T-helper 9 cell (primary cell): ENCODE measurements around the gene RGS12.
"Not testable (repeated sequence)": the region's sequence is repeated elsewhere in the genome, so short reads cannot be mapped to it uniquely, and the experiment has no call there.

Experiments used
- DNase-seq: peaks from one replicate; pipeline ENCODE4 v3.0.0-alpha.2; 2020

RGS12 gene

DNA sequence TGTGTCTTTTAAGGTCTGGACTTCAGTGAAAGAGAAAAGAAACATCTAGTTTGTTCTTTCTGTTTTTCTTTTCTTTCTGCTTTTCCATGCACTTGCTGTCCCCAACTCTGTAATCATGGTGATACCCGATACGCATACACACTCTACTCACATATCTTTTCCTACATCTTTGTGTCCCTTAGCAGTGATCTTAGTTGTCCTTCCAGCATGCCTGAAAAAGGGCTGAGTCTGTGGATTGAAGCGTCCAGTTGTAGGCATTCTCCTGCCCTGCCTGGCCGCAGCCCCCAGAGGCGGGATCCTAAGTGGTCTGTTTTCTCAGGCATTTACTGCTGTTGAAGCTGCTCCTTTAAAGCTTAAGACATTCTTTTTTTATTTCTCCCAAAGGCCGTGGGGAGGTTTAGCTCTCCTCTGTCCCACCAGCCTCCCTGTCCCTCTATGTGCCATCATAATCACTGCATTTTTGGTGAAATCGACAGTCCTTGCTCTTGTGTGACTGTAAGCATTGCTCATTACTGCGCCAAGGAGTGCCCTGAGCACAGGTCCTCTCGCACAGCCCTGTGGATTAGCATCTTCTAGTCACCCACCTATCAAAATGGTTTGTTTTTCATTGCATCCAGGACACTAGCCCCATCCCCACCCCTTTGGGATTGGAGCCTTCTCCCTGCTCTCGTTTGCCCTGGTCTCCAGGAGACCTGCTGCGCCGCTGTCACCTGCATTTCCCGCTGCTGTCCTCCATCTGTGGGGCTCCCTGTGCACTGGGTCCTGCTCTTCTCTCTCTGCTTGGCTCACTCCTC, 4.4 kb downstream of the RGS12 start:
- DNase-seq = no peak

DNA sequence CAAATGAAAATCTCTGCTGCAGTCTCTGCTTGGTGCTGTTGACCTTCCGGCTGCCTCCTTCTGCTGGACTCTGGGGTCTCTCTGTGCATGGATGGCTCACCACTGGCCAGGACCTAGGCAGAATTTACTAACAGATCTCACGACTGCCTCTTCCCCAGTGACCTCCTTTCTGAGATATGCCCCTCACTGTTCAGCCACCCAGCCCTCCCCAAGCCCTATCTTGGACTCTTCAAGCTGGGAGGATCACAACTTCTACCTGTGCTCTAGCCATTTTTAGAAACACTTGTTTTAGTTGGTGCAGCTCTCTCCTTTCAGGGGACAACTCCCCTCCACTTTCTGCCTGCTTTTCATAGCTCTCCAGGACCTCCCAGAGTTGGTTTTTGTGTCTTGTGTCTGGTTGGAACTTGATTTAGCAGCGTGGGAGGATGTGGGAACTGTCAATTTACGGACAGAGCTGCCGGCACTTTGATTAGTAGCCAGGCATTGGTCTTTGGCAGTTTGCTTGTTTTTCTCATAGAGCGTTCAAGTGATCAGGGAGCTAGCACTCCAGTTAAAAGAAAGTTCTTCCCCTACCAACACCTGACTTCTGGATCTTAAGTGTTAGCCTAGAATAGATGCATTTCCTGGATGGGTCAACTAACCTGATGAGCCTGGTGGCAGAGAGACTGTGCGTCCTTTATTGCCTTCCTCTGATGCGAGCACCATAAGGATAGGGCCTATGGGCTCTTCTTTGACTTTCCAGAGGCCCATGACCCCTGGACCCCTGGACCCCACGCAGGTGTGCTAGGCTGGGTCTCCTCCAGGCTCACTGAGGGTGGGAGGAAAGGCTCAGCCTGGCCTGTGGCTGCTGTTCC, 6.5 kb downstream of the RGS12 start:
- DNase-seq = no peak

DNA sequence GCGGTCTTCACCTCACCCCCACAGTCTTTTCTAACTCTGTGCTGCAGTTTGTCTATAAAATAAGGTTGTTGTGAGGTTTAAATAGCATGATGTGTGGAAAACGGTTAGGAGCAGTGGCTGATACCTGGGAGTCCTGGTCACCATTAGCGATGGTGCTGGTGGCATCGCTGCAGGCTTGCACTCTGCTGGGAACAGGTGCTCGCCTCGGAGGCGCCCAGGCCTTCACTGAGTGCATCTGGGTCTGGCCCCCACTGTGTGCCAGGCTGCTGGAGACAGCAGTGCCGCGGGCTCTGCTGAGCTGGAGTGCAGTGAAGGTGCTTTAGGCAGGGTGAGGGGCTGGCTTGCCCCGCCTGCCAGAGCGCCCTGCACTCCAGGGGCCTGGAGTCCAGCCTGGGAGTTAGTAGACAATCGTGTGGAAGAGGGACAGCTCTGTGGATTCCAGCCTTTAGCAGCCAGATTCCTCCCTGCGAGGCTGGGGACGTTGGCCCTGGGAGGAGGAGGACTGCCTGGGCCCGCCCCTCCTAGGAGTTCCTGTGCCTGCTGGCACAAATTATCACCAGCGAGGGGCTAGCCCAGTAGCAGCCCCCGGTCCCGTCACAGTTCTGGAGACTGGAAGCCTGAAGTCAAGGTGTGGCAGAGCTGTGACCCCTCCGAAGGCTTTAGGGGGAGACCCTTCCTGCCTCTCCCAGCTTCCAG, 7.3 kb downstream of the RGS12 start:
- DNase-seq = no peak

DNA sequence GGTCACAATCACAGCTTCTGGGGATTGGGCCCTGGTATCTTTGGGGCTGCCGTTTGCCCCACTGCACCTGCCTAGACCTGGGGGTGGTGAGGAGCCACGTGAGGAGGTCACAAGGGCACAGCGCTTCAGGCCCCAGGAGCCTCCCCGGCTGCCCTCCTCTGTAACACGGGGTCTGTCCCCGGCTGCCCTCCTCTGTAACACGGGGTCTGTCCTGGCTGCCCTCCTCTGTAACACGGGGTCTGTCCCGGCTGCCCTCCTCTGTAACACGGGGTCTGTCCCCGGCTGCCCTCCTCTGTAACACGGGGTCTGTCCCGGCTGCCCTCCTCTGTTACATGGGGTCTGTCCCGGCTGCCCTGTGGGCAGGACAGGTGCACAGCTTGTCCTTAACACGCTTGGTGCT, 8.1 kb downstream of the RGS12 start:
- DNase-seq = not testable (repeated sequence)

DNA sequence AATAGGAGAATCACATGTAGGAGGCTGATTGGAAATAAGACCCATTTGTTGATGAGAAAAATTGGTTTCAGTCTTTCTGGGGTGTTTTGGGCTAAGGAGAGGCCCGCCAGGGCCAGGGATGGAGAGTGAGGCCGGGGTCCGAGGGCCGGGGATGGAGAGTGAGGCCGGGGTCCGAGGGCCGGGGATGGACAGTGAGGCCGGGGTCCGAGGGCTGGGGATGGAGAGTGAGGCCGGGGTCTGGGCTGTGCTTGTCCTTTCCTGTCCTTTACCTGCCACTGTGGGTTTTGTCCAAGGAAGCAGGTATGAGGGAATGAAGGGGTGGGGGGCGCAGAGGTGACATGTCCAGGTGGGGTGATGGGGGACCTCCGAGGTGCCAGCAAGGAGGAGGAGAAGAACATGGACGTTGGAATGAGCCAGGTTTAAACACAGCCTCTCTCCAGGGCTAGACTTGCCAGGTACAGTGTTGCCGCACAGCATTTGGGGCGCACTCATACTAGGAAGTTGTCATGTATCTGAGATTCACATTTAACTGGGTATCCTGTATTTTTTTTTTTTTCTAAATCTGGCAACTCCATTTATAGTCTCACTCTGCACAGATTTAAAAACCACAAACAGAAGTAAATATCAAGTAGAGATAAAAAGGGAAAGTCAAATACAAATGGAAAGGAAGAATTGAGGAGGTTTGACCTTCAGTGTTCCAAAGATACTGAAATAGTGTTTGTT, 8.8 kb downstream of the RGS12 start:
- DNase-seq = no peak

DNA sequence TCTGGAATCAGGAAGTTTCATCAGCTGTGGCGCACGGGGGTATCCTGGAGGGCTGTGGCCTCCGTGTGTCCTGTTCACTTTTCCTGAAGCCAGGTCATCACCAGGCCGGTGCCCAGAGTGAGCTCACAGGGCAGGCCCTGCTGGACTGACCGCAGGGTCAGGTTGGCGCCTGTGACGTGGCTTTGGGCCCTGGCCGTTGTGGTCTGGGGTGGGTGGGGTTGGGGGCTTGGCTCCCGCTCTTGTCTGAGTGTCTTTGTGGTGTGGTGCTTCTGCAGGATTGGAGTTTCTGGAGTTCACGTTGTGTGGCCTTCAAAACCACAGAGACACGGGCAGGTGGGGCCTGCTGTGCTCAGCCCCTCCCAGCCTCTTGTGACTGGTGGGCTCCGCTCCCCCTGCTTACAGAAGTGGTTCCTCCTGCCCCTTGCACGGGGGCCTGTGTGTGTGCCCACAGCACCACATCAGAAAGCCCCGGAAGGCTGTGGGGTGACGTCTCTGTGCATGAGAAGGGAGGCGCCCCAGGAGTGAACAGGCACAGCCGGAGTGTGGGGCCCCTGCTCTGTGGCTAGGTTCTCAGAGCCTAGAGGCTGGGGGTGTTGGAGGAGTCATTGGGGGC, 9.5 kb downstream of the RGS12 start:
- DNase-seq = peak; percentile 79

DNA sequence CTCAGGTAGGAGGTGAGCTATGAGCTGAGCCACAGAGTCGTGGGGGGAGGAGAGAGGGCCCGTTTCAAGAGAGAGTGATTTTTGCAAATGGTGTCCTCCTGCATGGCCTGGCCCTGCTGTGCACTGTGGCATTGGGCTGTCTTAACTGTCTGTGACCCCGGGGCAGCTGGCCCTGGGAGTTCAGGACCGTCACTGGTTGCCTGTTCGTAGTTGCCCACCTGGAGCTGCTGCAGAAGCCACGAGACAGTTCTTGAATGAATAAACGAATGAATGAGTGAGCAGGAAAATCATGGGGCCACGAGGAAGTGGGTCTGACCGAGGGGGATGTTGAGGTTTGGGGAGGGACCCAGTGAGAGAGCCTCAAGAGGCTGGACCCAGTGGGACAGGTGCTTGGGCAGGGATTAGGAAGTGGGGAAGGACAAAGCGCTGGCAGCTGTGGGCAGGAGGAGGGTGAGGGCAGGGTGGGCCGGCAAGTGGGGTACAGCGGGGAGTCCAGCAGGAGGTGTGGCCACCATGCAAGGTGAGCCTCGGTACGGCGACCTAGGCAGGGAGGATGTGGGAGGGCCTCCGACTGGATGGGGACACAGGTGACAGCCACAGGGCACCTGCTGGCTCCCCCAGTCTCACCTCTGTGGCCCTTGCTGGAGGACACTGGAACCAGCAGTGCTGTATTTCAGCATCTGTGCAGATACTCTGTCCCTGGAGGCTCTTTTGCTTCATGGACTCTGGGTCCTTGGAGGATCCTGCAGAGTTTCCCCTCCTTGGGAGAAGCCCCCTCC, 10.2 kb downstream of the RGS12 start:
- no peak for DNase-seq

DNA sequence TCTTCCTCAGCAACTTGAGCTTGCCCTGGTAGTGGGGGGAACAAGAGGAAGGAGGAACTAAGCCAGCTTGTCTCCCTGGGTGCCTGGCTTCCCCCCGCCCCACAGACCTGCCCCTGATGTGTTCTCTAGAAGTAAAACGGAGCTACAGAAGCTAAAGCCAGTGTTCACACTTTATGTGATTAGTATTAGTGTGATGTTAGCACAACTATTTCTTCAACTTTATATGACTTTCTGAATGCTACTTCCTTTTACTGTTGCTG, 10.7 kb downstream of the RGS12 start:
- DNase-seq = no peak

DNA sequence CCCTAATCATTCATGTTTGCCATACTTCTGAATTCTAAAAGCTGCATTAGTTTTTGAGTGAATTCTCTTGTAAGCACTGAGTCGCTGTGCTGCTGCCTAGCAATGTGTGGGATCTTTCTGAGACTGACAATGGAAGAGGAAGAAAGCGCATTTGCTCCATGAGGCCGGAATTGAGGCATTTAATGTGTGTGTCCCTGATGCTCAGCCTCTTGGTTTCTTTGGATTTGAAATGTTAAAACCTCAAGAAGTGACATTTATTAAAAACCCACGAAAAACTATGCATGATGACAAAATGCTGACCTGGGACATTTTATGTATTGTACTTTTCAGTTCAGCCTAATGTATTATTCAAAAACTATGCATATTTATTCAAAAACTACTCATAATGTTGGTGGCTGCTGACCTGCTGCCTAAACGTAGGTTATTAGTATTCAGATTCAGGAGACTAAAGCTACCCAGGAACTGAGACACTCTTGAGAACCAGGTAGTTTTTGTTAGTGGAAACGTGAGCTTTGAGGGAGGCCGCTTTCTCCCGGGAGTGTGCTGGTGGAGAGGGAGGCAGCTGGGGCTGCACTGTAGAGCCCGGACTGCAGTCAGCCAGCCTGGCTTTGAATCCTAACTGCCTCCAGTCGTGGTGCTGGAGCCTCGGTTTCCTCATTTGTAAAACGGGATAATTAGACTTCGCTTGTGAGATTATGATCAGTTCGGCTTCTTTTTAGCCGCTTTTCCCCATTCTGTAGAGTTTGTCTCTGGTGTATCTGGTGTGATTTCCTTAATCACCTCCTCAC, 11.3 kb downstream of the RGS12 start:
- no peak for DNase-seq

DNA sequence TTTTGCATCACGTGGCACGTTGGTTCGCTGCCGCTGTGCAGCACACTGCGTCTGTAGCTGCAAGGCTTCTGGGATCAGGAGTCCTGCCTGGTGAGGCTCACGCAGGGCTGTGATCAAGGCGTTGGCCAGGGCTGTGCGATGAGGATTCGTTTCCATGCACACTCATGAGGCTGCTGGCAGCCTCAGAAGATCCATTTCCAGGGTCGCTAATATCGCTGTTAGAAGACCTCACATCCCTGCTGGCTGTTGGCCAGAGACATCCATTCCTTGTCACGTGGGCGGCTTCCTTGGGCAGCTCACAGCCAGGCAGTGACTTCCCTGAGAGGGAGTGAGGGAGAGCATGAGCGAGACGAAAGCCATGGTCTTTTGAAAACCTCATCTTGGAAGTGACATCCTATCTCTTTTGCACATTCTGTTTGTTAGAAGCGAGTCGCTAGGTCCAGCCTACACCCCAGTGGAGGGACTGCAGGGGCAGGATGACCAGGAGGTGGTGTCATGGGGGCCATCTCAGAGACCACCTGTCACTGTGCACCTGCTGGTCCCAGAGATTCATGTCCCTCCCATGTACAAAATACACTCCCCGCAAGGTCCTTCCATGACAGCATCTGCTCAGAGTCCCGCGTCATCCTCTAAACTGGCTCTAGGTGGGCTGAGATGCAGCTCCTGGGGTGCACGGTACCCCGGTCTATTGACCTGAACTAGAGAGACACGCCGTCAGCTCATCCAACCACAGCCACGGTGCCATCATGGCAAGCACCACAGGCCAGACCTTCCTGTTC, 12.2 kb downstream of the RGS12 start:
- no peak for DNase-seq

DNA sequence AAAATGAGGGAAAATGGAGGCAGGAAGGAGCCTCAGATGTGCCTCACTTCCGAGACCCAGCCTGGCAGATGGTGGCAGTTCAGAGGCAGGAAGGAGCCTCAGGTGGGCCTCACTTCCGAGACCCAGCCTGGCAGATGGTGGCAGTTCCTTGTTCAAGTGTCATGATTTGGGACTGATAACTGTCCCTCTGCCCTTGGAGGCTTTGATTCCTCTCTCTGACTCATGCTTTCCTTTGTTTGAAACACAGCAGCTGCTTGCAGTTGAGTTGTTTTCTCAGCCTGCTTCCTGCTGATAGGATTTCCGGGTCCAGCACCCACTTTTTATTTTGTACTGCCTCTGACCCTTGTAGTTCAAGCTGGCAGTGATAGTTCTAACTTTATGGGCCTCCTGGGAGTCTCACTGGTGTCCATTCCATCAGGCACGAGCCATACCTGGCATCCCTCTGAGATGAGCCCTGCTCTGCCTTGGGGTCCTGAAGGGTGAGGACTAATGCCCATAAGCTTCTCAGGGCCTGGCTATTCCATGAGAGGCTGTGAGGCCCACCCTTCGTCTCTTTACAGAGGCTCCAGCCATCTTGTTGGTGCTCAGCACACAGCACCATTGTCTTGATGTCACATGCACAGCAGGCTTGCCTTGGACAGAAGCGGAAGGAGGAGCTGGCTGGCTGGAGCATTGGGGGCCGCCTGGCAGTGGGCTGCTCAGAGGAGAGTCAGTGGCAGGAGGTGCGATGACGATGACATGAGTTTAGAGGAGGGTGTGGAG, 13.0 kb downstream of the RGS12 start:
- DNase-seq = no peak

DNA sequence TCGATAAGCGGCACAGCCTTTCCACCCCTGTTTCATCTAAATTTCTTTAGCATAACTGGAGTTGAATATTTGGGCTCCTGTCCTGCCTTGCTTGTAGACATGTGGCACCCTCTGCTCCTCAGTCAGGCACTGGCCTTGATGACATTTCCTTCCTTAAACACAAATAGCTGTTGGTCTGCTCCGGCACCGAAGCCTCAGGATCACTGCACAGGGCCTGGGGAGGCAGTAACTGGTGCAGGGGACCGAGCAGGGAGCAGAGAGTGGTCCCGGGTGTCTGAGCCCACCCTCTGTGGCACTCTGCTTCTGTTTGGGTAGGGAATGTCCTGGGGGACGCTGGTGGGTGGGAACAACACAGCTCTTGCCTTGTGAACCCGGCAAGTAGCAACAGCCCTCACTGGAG, 13.6 kb downstream of the RGS12 start:
- no peak for DNase-seq

DNA sequence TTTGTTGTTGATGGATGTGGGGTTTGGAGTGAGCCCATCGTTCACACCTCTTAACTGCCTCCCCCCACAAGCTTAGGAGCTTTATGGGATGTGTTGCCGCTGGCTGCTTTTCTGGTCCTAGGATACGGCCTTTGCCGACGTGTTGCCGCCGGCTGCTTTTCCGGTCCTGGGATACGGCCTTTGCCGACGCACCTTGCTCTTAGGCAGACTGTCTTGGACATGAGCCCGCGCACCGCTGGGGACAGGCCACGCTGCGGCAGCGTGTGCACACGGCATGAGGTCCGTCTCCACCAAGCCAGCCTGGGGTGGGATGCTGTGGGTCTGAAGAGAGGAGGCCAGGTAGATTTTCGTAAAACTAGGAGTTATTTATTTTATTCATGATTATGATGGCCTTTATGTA, 14.2 kb downstream of the RGS12 start:
- DNase-seq = no peak

DNA sequence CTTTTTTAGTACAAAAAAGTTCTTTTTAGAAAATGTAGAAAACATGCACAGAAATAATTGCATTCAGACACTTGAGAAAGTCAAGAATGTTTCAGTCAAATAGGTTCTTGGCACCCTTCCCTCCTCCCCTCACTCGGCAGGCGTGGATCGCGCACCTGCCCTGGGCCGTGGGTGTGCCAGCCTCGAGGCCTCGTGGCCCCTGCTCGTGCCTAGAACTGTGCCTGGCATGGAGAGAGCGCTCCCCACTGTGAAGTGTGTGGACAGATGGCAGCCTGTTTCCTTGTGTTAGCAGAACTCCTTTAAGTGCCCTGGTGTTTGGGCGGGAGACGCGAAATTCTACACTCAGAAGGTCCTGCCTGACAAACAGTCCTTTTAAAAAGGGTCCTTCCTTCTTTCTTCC, 14.7 kb downstream of the RGS12 start:
- DNase-seq = no peak

DNA sequence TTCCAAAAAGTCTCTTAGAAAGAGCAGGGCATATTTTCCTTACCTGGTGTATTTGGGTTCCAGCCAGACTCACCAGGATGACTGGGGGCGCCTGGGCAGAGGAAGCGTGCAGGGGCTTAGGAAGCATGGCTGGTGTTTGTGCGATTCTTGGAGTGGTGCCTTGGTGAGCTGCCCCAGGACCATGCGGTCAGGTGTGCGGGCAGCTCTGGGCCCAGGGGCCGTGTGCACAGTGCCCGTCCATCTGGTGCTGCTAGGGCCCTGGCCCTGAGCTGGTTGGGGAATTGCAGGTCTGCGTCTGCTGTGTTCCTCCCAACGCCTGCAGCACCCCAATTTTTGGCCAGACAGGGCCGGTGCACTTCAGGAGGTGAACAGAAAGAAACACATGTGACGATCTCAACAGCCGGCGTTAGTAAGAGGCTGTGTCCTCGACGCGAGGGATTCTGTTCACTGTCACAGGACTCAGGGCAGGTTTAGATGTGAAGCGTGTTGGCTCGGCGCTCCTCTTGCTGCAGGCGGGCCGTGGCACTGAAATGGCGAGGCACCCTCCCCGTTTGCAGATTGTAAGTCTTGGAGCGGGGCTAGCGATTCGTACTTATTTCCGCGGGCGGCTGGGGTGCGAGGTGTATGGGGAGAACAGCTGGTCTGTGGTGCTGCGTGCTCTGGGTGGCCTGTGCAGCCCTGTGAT, 15.2 kb downstream of the RGS12 start:
- no peak for DNase-seq

DNA sequence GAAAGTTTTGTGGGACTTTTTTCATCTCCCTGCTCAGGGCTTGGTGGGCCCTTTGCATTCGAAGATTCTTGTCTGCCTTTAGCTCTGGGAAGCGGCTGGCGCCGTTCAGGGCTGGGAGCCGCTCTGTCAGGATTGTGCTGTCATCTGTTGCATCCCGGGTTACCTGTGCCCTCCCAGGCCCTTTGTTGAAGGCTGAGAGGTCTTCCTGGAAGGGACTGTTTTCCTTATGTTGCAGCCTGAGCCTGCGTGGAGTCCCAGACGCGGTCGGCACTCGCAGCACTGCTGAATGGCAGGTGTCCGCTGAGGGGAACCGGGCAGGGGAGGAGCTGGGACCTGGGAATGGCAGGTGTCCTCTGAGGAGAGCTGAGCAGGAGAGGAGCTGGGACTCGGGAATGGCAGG, 15.9 kb downstream of the RGS12 start:
- DNase-seq = no peak

DNA sequence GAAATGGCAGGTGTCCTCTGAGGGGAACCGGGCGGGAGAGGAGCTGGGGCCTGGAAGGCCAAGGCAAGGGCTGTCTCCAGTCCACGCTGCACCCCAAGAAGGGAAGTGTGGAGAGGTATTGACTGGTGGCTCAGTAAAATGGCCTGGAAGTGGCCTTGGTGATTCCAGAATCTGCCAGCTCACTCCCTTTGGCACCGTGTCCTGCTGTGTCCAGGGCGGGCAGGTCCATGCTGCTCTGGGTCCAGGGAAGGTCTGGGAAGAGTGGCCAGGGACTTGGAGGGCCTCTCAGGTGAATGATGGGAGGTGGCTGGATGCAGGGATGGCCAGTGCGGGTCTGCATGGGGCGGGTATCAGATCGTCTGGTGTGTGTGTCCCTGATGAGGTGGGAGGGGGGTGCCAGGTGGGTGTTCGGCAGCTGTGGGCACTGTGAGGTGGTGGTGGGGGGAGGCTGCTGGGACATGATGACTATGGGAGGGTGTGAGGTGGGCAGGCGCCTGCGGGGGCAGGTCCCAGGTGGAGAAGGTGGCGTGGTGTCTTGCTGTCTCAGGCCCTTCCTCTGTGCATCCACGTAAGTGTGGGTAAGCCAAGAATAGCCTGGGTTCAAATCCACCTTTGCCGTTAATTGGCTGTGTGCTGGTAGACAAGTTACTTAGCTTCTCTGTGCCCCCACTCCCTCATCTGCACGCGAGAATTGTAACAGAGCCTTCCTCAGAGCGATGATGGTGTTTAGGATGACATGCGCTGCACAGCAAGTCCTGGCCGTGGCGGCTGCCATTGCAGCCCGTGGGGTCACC, 17.7 kb downstream of the RGS12 start:
- DNase-seq = no peak

DNA sequence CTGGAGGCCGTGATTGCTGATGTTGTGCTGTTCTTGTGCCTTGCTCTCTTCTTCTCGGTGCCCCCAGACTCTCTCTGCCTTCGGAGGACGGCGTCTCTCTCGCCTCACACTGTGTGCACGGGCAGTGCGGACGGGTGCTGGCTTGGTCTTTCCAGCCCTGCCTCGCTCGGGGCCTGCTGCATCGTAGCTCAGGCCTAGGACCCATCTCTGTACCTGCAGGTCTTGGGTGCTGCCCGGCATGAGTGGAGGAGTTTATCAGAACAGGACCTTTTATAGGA, 18.2 kb downstream of the RGS12 start:
- DNase-seq = no peak
